GM12892 (cell line): ENCODE measurements around the gene FAM118B.

Source experiments
- POLR2A ChIP-seq: IDR thresholded peaks from 2 replicates; pipeline ENCODE4 v1.6.1; 2011; ENCODE audit warnings: low read depth, low read length, control low read depth
- POLR2AphosphoS5 ChIP-seq: IDR thresholded peaks from 2 replicates; pipeline ENCODE4 v1.6.1; 2011; ENCODE audit warnings: low read depth, low read length, control low read depth

GRCh38 chr11:126284829-126285228 is 73.2 kb downstream of the FAM118B start:
- no peak for TF ChIP-seq POLR2AphosphoS5
- TF ChIP-seq POLR2A: no peak
